GM12891 (cell line): Measurements from ENCODE around the gene NPY4R.
"Not testable (repeated sequence)": the region's sequence is repeated elsewhere in the genome, so short reads cannot be mapped to it uniquely, and the experiment has no call there.

Experiments used
- POLR2A ChIP-seq: IDR thresholded peaks from 2 replicates; pipeline ENCODE4 v1.6.1; 2011; ENCODE audit warnings: low read depth, low read length, control low read depth
- TAF1 ChIP-seq: IDR thresholded peaks from 2 replicates; pipeline ENCODE4 v1.6.1; 2011; ENCODE audit warnings: low read depth, low read length, control low read depth

DNA sequence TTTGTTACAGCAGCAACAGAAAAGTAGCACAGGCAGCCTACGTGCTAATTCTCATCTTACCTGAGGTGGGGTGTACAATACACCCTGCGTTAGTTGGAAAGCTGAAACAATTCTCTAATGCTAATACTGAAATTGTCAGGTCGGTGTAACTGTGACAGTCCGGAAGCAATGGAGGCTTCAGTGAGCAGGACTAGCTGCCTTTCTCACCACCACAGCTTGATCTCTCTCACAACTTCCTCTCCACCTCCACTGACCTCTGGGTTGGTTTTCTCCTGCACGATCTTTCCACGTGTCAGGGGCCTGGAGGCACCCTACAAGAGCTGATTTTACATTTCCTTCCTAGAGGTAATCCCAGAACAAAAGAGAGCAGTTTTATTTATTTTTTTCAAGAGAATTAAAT lies 50.5 kb downstream of the NPY4R start:
- TF ChIP-seq POLR2A, TAF1: not testable (repeated sequence)
